Ovary (tissue), 9 donors: ENCODE data around the gene HHEX. TPM values are rescaled to one million over a fixed set of nuclear protein-coding genes. Genes with fewer than 3 reads are reported as not detected.

Source experiments
- DNase-seq, 5 donors: peaks; one replicate each; pipeline ENCODE4 v3.0.0-alpha.2; 2019 to 2020
- H3K27ac ChIP-seq, 2 donors: fragments of 200-600 bp; one replicate each; pipeline versions ENCODE4 v1.5.1 to v1.8.0; 2019 to 2022
- H3K27me3 ChIP-seq: fragments of 200-600 bp; one replicate; pipeline ENCODE4 v1.8.0; 2022
- H3K36me3 ChIP-seq: fragments of 200-600 bp; sonication (generic); one replicate; pipeline ENCODE4 v1.5.1; 2019
- H3K4me1 ChIP-seq: one replicate; pipeline ENCODE4 v1.8.1; 2013; ENCODE audit warnings: mild to moderate bottlenecking, moderate library complexity; ENCODE audit not compliant: insufficient read depth
- H3K4me3 ChIP-seq: fragments of 200-600 bp; sonication (generic); one replicate; pipeline ENCODE4 v1.5.1; 2017
- H3K9me3 ChIP-seq, 2 donors: fragments of 200-600 bp in 1 of 2; sonication (generic) in 1 of 2; one replicate each; pipeline versions ENCODE4 v1.5.1 to v1.8.1; 2013 to 2019; ENCODE audit warnings: mild to moderate bottlenecking in 1 of 2, moderate library complexity in 1 of 2
- EP300 ChIP-seq: sonication (generic); formaldehyde crosslinking; IDR thresholded peaks from one replicate; pipeline ENCODE4 v1.6.1; 2017; ENCODE audit warnings: antibody characterized with exemption
- POLR2A ChIP-seq: fragments of 450-650 bp; IDR thresholded peaks from one replicate; pipeline ENCODE4 v1.6.1; 2017; ENCODE audit warnings: antibody characterized with exemption, mild to moderate bottlenecking, moderate library complexity
- WGBS, 3 donors: extraction: QIAGEN DNeasy Blood & Tissue Kit in 1 of 3; methylation state at CpG; one replicate each; pipeline versions ENCODE4 v1.1.5 to v1.1.7; 2013 to 2017; 5-methylcytosine and 5-hydroxymethylcytosine counted together
- intact Hi-C, 4 donors: fragments of 100-400 bp; cut with DNase I; formaldehyde crosslinking; loops; one replicate each; pipeline versions ENCODE4 v1.11.0 to v1.15.1; 2022 to 2023
- polyA plus RNA-seq, 2 donors: library from polyadenylated mRNA; stranded (reverse); fragments of 200-250 nt in 1 of 2; fragments of 350-450 nt in 1 of 2; fragmentation: Illumina TruSeq in 1 of 2; extraction: RNeasy Lipid Tissue Mini Kit (QIAGEN cat#74804) in 1 of 2; gene quantifications; one replicate each; pipeline ENCODE4 v1.2.3, GENCODE V29; 2013 to 2014
- total RNA-seq, 7 donors: library from RNA; depleted of rRNA in 2 of 7; stranded (reverse); fragments of >200 nt in 2 of 7; fragmentation: NEBNext Ultra II Directional in 3 of 7; extraction: Animal tissue kit (Norgen Biotek cat#: 25700) in 3 of 7; gene quantifications; one replicate each; pipeline versions ENCODE4 v1.1.0 to v1.2.4, GENCODE V29; 2016 to 2023
- TF ChIP-seq, protein P1 (sequence below), 3 donors: fragments of 450-650 bp in 2 of 3; fragments of 200-600 bp in 1 of 3; IDR thresholded peaks; one replicate each; pipeline versions ENCODE4 v1.5.1 to v1.8.0; 2016 to 2022; ENCODE audit warnings: antibody characterized with exemption in 3 of 3, mild to moderate bottlenecking in 1 of 3
- donor health status: DM: no; HTN: no; CAD: no; lungs with moderate emphysema.
- donor health status: DM: no; HTN: no; CAD: no.
- donor health status: Bipolar disorder and iron deficiency.
- donor health status: DM: yes; HTN: yes; CAD: no.
- donor health status: DM: no; HTN: no; CAD: no.
- donor health status: DM: yes; HTN: yes; CAD: no.

Gene HHEX
- total and polyA plus RNA-seq, 9 donors, result 2.1 to 14.6 (median 4.2) TPM

- TF ChIP-seq EP300, result no peak
- no peak for TF ChIP-seq POLR2A
- TF ChIP-seq, protein P1, sequence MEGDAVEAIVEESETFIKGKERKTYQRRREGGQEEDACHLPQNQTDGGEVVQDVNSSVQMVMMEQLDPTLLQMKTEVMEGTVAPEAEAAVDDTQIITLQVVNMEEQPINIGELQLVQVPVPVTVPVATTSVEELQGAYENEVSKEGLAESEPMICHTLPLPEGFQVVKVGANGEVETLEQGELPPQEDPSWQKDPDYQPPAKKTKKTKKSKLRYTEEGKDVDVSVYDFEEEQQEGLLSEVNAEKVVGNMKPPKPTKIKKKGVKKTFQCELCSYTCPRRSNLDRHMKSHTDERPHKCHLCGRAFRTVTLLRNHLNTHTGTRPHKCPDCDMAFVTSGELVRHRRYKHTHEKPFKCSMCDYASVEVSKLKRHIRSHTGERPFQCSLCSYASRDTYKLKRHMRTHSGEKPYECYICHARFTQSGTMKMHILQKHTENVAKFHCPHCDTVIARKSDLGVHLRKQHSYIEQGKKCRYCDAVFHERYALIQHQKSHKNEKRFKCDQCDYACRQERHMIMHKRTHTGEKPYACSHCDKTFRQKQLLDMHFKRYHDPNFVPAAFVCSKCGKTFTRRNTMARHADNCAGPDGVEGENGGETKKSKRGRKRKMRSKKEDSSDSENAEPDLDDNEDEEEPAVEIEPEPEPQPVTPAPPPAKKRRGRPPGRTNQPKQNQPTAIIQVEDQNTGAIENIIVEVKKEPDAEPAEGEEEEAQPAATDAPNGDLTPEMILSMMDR (IDR thresholded peaks at IDR 0.05), result no peak
- H3K4me1 ChIP-seq, result no peaks in the 10 kb centered on the region
- H3K4me3 ChIP-seq, result no peak overlapping the region
- no peaks in the 10 kb centered on the region for H3K9me3 ChIP-seq
- H3K27ac ChIP-seq, result no peak overlapping the region
- H3K36me3 ChIP-seq, result no peaks in the 10 kb centered on the region
- intact Hi-C loops, result no loop called here
- no peaks in the 10 kb centered on the region for H3K27me3 ChIP-seq
- DNase-seq, result no peak
- WGBS, 3 donors, result 70 to 93% (median 93%) methylated on average over 7 of the region's 7 CpGs
These were observed 24.5 kb downstream of the HHEX start for GRCh38 chr10:92714152-92714845.

- intact Hi-C loops, result no loop called here
- no peak overlapping the region for H3K4me3 ChIP-seq
- no peaks in the 10 kb centered on the region for H3K9me3 ChIP-seq
- 86 to 95% (median 91%) methylated on average over 3 of the region's 3 CpGs for WGBS, 3 donors
- H3K4me1 ChIP-seq, result no peaks in the 10 kb centered on the region
- H3K36me3 ChIP-seq, result no peaks in the 10 kb centered on the region
- TF ChIP-seq POLR2A, result no peak
- TF ChIP-seq, protein P1 (IDR thresholded peaks at IDR 0.05), result no peak
- no peak for TF ChIP-seq EP300
- no peaks in the 10 kb centered on the region for H3K27me3 ChIP-seq
- no peak overlapping the region for H3K27ac ChIP-seq
- DNase-seq, result no peak
These were observed 25.1 kb downstream of the HHEX start for GRCh38 chr10:92714872-92715271.

GRCh38 chr10:92719991-92720830, 30.5 kb downstream of the HHEX start:
- no peaks in the 10 kb centered on the region for H3K9me3 ChIP-seq
- TF ChIP-seq, protein P1 (IDR thresholded peaks at IDR 0.05), result no peak
- TF ChIP-seq POLR2A, result no peak
- no peak for TF ChIP-seq EP300
- H3K4me1 ChIP-seq, result no peaks in the 10 kb centered on the region
- no peak for DNase-seq
- H3K27me3 ChIP-seq, result no peaks in the 10 kb centered on the region
- H3K36me3 ChIP-seq, result no peaks in the 10 kb centered on the region
- H3K27ac ChIP-seq, result no peak overlapping the region
- WGBS, 3 donors, result 54 to 69% (median 61%) methylated on average over 5 of the region's 5 CpGs
- no peak overlapping the region for H3K4me3 ChIP-seq
- intact Hi-C loops, result no loop called here

- Histone ChIP-seq H3K36me3 (no peaks in the 10 kb centered on the region), H3K27ac (no peak overlapping the region), H3K9me3 (no peaks in the 10 kb centered on the region), H3K4me3 (no peak overlapping the region), H3K27me3 (no peaks in the 10 kb centered on the region), H3K4me1 (no peaks in the 10 kb centered on the region)
- no peak for DNase-seq
- no peak for TF ChIP-seq EP300
- no peak for TF ChIP-seq POLR2A
- TF ChIP-seq, protein P1 (IDR thresholded peaks at IDR 0.05), result no peak
- intact Hi-C loops, result no loop called here
These were observed 31.0 kb downstream of the HHEX start for GRCh38 chr10:92720831-92721165.
